Measurements from ENCODE around the gene TBL3.

DNA sequence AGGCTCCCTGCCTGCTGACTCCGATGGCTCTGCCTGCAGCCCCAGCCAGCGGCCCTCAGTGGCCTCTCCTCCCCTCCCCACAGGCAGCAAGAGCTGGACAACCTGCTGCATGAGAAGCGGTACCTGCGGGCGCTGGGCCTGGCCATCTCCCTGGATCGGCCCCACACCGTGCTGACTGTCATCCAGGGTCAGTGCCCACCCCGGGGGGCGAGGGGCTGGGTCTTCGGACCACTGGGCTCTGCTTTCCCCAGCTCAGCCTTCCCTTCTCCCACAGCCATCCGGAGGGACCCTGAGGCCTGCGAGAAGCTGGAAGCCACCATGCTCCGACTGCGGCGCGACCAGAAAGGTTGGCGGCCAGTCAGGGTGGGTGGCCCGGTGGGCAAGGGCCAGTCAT, 6.0 kb downstream of the TBL3 start:
- TF ChIP-seq, protein P1, sequence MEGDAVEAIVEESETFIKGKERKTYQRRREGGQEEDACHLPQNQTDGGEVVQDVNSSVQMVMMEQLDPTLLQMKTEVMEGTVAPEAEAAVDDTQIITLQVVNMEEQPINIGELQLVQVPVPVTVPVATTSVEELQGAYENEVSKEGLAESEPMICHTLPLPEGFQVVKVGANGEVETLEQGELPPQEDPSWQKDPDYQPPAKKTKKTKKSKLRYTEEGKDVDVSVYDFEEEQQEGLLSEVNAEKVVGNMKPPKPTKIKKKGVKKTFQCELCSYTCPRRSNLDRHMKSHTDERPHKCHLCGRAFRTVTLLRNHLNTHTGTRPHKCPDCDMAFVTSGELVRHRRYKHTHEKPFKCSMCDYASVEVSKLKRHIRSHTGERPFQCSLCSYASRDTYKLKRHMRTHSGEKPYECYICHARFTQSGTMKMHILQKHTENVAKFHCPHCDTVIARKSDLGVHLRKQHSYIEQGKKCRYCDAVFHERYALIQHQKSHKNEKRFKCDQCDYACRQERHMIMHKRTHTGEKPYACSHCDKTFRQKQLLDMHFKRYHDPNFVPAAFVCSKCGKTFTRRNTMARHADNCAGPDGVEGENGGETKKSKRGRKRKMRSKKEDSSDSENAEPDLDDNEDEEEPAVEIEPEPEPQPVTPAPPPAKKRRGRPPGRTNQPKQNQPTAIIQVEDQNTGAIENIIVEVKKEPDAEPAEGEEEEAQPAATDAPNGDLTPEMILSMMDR (optimal IDR thresholded peaks at IDR 0.05 in 1 of 3, IDR thresholded peaks at IDR 0.05 in 1 of 3, conservative IDR thresholded peaks at IDR 0.05 in 1 of 3; ENCODE audit: extremely low read depth in 1 of 3, insufficient read depth in 2 of 3, low read length in 3 of 3): no peak
- TF ChIP-seq EZH2 (IDR thresholded peaks at IDR 0.05; ENCODE audit: low read length): no peak

All from keratinocyte (primary cell).